IMR-90 (cell line): ENCODE data around the gene KRR1.

ENCODE experiments used
- ELK1 ChIP-seq: fragments of 150-350 bp; IDR thresholded peaks from 2 replicates; pipeline ENCODE4 v1.6.1; 2016; ENCODE audit warnings: low read depth, mild to moderate bottlenecking, low read length, moderate library complexity, borderline replicate concordance
- RCOR1 ChIP-seq: IDR thresholded peaks from 2 replicates; pipeline ENCODE4 v1.6.1; 2012; ENCODE audit warnings: mild to moderate bottlenecking, low read length, improper control_type of control experiment; ENCODE audit not compliant: insufficient replicate concordance

- no peak for TF ChIP-seq RCOR1
- TF ChIP-seq ELK1, result no peak
Observed at GRCh38 chr12:75503459-75503858, 8.0 kb downstream of the KRR1 start.
